Stomach (tissue), 4 donors: ENCODE measurements around the gene MYOM1.

Experiments used
- EP300 ChIP-seq: sonication (generic); formaldehyde crosslinking; IDR thresholded peaks from one replicate; pipeline ENCODE4 v1.6.1; 2017; ENCODE audit warnings: antibody characterized with exemption
- POLR2A ChIP-seq, 4 donors: fragments of 450-650 bp; IDR thresholded peaks; one replicate each; pipeline ENCODE4 v1.6.1; 2016; ENCODE audit warnings: antibody characterized with exemption in 4 of 4, control low read depth in 2 of 4, mild to moderate bottlenecking in 1 of 4, moderate library complexity in 1 of 4
- POLR2AphosphoS5 ChIP-seq, 3 donors: sonication (generic); formaldehyde crosslinking; IDR thresholded peaks; one replicate each; pipeline ENCODE4 v1.6.1; 2016; ENCODE audit warnings: antibody characterized with exemption in 3 of 3
- TF ChIP-seq, protein P1 (sequence below), 7 experiments: fragments of 450-650 bp in 4 of 7; fragments of 200-600 bp in 3 of 7; sonication (generic) in 3 of 7; IDR thresholded peaks; one replicate each; pipeline ENCODE4 v1.5.1; 2016 to 2019; ENCODE audit warnings: antibody characterized with exemption in 7 of 7, control low read depth in 2 of 7, mild to moderate bottlenecking in 1 of 7

DNA sequence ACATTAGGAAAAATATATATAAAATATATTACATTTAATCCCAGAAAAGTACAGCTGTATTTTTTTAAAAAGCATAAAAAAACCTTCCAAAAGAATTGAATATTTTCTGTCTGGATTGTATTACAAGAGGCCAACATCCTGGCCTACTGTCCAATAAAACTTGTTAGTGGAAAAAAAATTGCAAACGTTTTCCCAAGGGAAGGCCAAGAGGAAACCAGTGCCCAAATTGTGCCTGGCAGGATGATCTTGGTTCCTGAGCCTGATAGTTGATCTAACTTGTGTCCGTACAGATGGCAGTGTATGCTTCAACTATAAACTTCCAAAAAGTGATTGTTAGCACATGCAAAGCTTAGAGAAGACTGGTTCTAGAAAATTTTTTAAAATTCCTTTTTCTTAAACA, 116.2 kb downstream of the MYOM1 start:
- TF ChIP-seq POLR2A (IDR thresholded peaks at IDR 0.05) (no peak), POLR2AphosphoS5 (IDR thresholded peaks at IDR 0.05) (no peak), EP300 (no peak)
- TF ChIP-seq, protein P1, sequence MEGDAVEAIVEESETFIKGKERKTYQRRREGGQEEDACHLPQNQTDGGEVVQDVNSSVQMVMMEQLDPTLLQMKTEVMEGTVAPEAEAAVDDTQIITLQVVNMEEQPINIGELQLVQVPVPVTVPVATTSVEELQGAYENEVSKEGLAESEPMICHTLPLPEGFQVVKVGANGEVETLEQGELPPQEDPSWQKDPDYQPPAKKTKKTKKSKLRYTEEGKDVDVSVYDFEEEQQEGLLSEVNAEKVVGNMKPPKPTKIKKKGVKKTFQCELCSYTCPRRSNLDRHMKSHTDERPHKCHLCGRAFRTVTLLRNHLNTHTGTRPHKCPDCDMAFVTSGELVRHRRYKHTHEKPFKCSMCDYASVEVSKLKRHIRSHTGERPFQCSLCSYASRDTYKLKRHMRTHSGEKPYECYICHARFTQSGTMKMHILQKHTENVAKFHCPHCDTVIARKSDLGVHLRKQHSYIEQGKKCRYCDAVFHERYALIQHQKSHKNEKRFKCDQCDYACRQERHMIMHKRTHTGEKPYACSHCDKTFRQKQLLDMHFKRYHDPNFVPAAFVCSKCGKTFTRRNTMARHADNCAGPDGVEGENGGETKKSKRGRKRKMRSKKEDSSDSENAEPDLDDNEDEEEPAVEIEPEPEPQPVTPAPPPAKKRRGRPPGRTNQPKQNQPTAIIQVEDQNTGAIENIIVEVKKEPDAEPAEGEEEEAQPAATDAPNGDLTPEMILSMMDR (IDR thresholded peaks at IDR 0.05) = no peak
